GM23338 (cell line): ENCODE results near the gene CLPX. TPM values are rescaled to one million over a fixed set of nuclear protein-coding genes. Genes with fewer than 3 reads are reported as not detected.

Source experiments
- ATAC-seq: fragments of 200-7000 bp; cut with Tn5 transposase; 3 replicates; pipeline ENCODE4 v1.9.1; 2020
- DNase-seq: peaks from one replicate; pipeline ENCODE4 v3.0.0-alpha.2; 2015; ENCODE audit warnings: low spot score
- H2AFZ ChIP-seq: fragments of 200-600 bp; sonication (generic); 2 replicates; pipeline ENCODE4 v1.8.0; 2016; ENCODE audit warnings: antibody characterized with exemption, mild to moderate bottlenecking, moderate library complexity
- H3F3A ChIP-seq: fragments of 200-600 bp; sonication (generic); replicated peaks from 2 replicates; pipeline ENCODE4 v1.8.0; 2017; ENCODE audit warnings: antibody characterized with exemption, mixed run types, low read depth
- H3K27ac ChIP-seq: fragments of 200-600 bp; sonication (generic); 2 replicates; pipeline ENCODE4 v1.6.1; 2016; ENCODE audit warnings: low read depth
- H3K27me3 ChIP-seq: fragments of 200-600 bp; sonication (generic); 2 replicates; pipeline ENCODE4 v1.8.0; 2016; ENCODE audit warnings: mild to moderate bottlenecking, mixed run types, moderate library complexity; ENCODE audit not compliant: insufficient read depth
- H3K36me3 ChIP-seq: fragments of 200-600 bp; sonication (generic); 2 replicates; pipeline ENCODE4 v1.8.0; 2016; ENCODE audit warnings: mild to moderate bottlenecking; ENCODE audit not compliant: insufficient read depth
- H3K4me1 ChIP-seq: fragments of 200-600 bp; sonication (generic); 2 replicates; pipeline ENCODE4 v1.8.0; 2016; ENCODE audit warnings: mild to moderate bottlenecking, moderate library complexity; ENCODE audit not compliant: insufficient read depth
- H3K4me2 ChIP-seq: fragments of 200-600 bp; sonication (generic); 2 replicates; pipeline ENCODE4 v1.7.1; 2017; ENCODE audit warnings: mixed run types
- H3K4me3 ChIP-seq: fragments of 200-600 bp; sonication (generic); 2 replicates; pipeline ENCODE4 v1.6.1; 2016; ENCODE audit warnings: mixed run types
- H3K79me2 ChIP-seq: fragments of 200-600 bp; sonication (generic); replicated peaks from 2 replicates; pipeline ENCODE4 v1.8.0; 2017; ENCODE audit warnings: mild to moderate bottlenecking; ENCODE audit not compliant: insufficient read depth
- H3K9me2 ChIP-seq: fragments of 200-600 bp; sonication (generic); 2 replicates; pipeline ENCODE4 v1.8.0; 2017; ENCODE audit not compliant: insufficient read depth
- H4K20me1 ChIP-seq: fragments of 200-600 bp; sonication (generic); replicated peaks from 2 replicates; pipeline ENCODE4 v1.8.0; 2017; ENCODE audit warnings: mild to moderate bottlenecking; ENCODE audit not compliant: insufficient read depth
- H3K27ac Mint-ChIP-seq: 2 replicates; pipeline ENCODE4 v1.8.0; 2020; ENCODE audit warnings: inconsistent platforms, mild to moderate bottlenecking, moderate library complexity, mixed read lengths
- H3K27me3 Mint-ChIP-seq: 3 replicates; pipeline ENCODE4 v1.8.0; 2022; ENCODE audit warnings: low read depth, mild to moderate bottlenecking, moderate library complexity, mixed read lengths, inconsistent platforms; ENCODE audit not compliant: insufficient read depth, poor library complexity
- H3K36me3 Mint-ChIP-seq: 3 replicates; pipeline ENCODE4 v1.8.0; 2021; ENCODE audit warnings: low read depth, mild to moderate bottlenecking, inconsistent platforms, moderate library complexity, mixed read lengths
- H3K4me1 Mint-ChIP-seq: 3 replicates; pipeline ENCODE4 v1.8.0; 2020; ENCODE audit warnings: mild to moderate bottlenecking, inconsistent platforms, mixed read lengths
- H3K4me3 Mint-ChIP-seq: 3 replicates; pipeline ENCODE4 v1.8.0; 2021; ENCODE audit warnings: moderate library complexity, mild to moderate bottlenecking, inconsistent platforms, mixed read lengths
- H3K9me3 Mint-ChIP-seq: 3 replicates; pipeline ENCODE4 v1.8.0; 2020; ENCODE audit warnings: moderate library complexity, mild to moderate bottlenecking, inconsistent platforms, mixed read lengths
- EZH2phosphoT487 ChIP-seq: fragments of 200-600 bp; sonication (generic); IDR thresholded peaks from one replicate; pipeline ENCODE4 v1.8.1; 2018; ENCODE audit warnings: antibody characterized with exemption; ENCODE audit not compliant: unreplicated experiment
- NANOG ChIP-seq: IDR thresholded peaks from 2 replicates; pipeline ENCODE4 v1.6.1; 2016; ENCODE audit warnings: antibody characterized with exemption, borderline replicate concordance
- POLR2AphosphoS5 ChIP-seq: IDR thresholded peaks from 2 replicates; pipeline ENCODE4 v1.6.1; 2016; ENCODE audit warnings: antibody characterized with exemption, low read depth
- ZNF114 ChIP-seq: fragments of 250-450 bp; sonication (Bioruptor Pico); IDR thresholded peaks from 2 replicates; pipeline ENCODE4 v1.5.0; 2020; ENCODE audit warnings: mild to moderate bottlenecking, moderate library complexity
- polyA plus RNA-seq: library from polyadenylated mRNA; unstranded; fragments of >200 nt; fragmentation: Nextera tagmentation; extraction: Ambion mirVana; gene quantifications from 2 replicates; pipeline ENCODE4 v1.2.1, GENCODE V29; 2016
- total RNA-seq: library from RNA; depleted of rRNA; stranded (reverse); fragments of >200 nt; shearing (Covaris generic); gene quantifications from 2 replicates; pipeline ENCODE4 v1.2.3, GENCODE V29; 2014
- TF ChIP-seq, protein P1 (sequence below): fragments of 250-450 bp; sonication (Bioruptor Pico); IDR thresholded peaks from 2 replicates; pipeline ENCODE4 v1.5.0; 2020; ENCODE audit warnings: mild to moderate bottlenecking, moderate library complexity
- TF ChIP-seq, protein P2 (sequence below), 2 experiments: fragments of 200-600 bp in 1 of 2; sonication (generic) in 1 of 2; conservative IDR thresholded peaks; 2 replicates each; pipeline versions ENCODE4 v1.5.1 to v1.6.1; 2016 to 2017; ENCODE audit warnings: antibody characterized with exemption in 2 of 2, low read depth in 2 of 2, mild to moderate bottlenecking in 2 of 2, moderate library complexity in 1 of 2

CLPX gene
- total and polyA plus RNA-seq, 2 experiments from 2014 or later: 18.9 to 40.6 TPM

- Histone ChIP-seq H3K27me3 (no peaks in the 10 kb centered on the region), H2AFZ (no peak overlapping the region), H4K20me1 (no peaks in the 10 kb centered on the region), H3K4me1 (peaks cover 1% of the 10 kb centered on the region; the same call in 1 of the 2 replicates), H3F3A (0 out of 2 replicates have a peak, but pooled peaks cover 3% of the 10 kb centered on the region), H3K4me2 (no peak overlapping the region), H3K4me3 (no peak overlapping the region), H3K79me2 (no peaks in the 10 kb centered on the region), H3K27ac (no peak overlapping the region), H3K9me2 (no peaks in the 10 kb centered on the region), H3K36me3 (no peaks in the 10 kb centered on the region)
- TF ChIP-seq POLR2AphosphoS5: no peak
- no peak for TF ChIP-seq EZH2phosphoT487
- no peak for TF ChIP-seq ZNF114 (CRISPR knock-in tag)
- TF ChIP-seq, protein P1, sequence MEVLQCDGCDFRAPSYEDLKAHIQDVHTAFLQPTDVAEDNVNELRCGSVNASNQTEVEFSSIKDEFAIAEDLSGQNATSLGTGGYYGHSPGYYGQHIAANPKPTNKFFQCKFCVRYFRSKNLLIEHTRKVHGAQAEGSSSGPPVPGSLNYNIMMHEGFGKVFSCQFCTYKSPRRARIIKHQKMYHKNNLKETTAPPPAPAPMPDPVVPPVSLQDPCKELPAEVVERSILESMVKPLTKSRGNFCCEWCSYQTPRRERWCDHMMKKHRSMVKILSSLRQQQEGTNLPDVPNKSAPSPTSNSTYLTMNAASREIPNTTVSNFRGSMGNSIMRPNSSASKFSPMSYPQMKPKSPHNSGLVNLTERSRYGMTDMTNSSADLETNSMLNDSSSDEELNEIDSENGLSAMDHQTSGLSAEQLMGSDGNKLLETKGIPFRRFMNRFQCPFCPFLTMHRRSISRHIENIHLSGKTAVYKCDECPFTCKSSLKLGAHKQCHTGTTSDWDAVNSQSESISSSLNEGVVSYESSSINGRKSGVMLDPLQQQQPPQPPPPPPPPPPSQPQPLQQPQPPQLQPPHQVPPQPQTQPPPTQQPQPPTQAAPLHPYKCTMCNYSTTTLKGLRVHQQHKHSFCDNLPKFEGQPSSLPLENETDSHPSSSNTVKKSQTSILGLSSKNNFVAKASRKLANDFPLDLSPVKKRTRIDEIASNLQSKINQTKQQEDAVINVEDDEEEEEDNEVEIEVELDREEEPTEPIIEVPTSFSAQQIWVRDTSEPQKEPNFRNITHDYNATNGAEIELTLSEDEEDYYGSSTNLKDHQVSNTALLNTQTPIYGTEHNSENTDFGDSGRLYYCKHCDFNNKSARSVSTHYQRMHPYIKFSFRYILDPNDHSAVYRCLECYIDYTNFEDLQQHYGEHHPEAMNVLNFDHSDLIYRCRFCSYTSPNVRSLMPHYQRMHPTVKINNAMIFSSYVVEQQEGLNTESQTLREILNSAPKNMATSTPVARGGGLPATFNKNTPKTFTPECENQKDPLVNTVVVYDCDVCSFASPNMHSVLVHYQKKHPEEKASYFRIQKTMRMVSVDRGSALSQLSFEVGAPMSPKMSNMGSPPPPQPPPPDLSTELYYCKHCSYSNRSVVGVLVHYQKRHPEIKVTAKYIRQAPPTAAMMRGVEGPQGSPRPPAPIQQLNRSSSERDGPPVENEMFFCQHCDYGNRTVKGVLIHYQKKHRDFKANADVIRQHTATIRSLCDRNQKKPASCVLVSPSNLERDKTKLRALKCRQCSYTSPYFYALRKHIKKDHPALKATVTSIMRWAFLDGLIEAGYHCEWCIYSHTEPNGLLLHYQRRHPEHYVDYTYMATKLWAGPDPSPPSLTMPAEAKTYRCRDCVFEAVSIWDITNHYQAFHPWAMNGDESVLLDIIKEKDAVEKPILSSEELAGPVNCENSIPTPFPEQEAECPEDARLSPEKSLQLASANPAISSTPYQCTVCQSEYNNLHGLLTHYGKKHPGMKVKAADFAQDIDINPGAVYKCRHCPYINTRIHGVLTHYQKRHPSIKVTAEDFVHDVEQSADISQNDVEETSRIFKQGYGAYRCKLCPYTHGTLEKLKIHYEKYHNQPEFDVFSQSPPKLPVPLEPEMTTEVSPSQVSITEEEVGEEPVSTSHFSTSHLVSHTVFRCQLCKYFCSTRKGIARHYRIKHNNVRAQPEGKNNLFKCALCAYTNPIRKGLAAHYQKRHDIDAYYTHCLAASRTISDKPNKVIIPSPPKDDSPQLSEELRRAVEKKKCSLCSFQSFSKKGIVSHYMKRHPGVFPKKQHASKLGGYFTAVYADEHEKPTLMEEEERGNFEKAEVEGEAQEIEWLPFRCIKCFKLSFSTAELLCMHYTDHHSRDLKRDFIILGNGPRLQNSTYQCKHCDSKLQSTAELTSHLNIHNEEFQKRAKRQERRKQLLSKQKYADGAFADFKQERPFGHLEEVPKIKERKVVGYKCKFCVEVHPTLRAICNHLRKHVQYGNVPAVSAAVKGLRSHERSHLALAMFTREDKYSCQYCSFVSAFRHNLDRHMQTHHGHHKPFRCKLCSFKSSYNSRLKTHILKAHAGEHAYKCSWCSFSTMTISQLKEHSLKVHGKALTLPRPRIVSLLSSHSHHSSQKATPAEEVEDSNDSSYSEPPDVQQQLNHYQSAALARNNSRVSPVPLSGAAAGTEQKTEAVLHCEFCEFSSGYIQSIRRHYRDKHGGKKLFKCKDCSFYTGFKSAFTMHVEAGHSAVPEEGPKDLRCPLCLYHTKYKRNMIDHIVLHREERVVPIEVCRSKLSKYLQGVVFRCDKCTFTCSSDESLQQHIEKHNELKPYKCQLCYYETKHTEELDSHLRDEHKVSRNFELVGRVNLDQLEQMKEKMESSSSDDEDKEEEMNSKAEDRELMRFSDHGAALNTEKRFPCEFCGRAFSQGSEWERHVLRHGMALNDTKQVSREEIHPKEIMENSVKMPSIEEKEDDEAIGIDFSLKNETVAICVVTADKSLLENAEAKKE (CRISPR knock-in tag): no peak
- TF ChIP-seq, protein P2, sequence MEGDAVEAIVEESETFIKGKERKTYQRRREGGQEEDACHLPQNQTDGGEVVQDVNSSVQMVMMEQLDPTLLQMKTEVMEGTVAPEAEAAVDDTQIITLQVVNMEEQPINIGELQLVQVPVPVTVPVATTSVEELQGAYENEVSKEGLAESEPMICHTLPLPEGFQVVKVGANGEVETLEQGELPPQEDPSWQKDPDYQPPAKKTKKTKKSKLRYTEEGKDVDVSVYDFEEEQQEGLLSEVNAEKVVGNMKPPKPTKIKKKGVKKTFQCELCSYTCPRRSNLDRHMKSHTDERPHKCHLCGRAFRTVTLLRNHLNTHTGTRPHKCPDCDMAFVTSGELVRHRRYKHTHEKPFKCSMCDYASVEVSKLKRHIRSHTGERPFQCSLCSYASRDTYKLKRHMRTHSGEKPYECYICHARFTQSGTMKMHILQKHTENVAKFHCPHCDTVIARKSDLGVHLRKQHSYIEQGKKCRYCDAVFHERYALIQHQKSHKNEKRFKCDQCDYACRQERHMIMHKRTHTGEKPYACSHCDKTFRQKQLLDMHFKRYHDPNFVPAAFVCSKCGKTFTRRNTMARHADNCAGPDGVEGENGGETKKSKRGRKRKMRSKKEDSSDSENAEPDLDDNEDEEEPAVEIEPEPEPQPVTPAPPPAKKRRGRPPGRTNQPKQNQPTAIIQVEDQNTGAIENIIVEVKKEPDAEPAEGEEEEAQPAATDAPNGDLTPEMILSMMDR (conservative IDR thresholded peaks at IDR 0.05; ENCODE audit: low read depth in 2 of 2): no peak
- no peak for TF ChIP-seq NANOG
- Mint-ChIP-seq H3K4me1 (no peaks in the 10 kb centered on the region), H3K27me3 (peaks cover 3% of the 10 kb centered on the region), H3K27ac (no peak overlapping the region), H3K4me3 (no peak overlapping the region), H3K36me3 (no peaks in the 10 kb centered on the region), H3K9me3 (no peaks in the 10 kb centered on the region)
- ATAC-seq (no peak), DNase-seq (no peak)
These were observed 47.4 kb upstream of the CLPX start for GRCh38 chr15:65232520-65232919.
